T-cell (primary cell): ENCODE data around the gene ABCG1. TPM values are rescaled to one million over a fixed set of nuclear protein-coding genes. Genes with fewer than 3 reads are reported as not detected.

Experiments
- ATAC-seq, 4 experiments: fragments of 200-7000 bp in 3 of 4; fragments of 150-1000 bp in 1 of 4; cut with Tn5 transposase; replicated peaks in 1 of 4; 1 replicate in 3 of 4; 2 replicates in 1 of 4; pipeline ENCODE4 v1.10.0; 2021; ENCODE audit warnings: moderate library complexity in 3 of 4, mild to moderate bottlenecking in 2 of 4, moderate number of reproducible peaks in 1 of 4
- CTCF ChIA-PET, 2 donors: fragments of 300-600 bp; sonication (Branson Sonifier 250); formaldehyde crosslinking; loops; one replicate each; lab custom pipeline; 2022; ENCODE audit warnings: antibody characterized with exemption in 2 of 2; lab: Charles Lee
- POLR2A ChIA-PET, 2 donors: fragments of 300-600 bp; sonication (Branson Sonifier 250); formaldehyde crosslinking; loops; one replicate each; lab custom pipeline; 2022; ENCODE audit warnings: antibody characterized with exemption in 2 of 2; lab: Charles Lee
- DNase-seq, 35 experiments: peaks; one replicate each; pipeline versions ENCODE4 v3.0.0 to v3.0.0-alpha.2; 2013 to 2023
- H3K27ac ChIP-seq: one replicate; pipeline ENCODE4 v1.5.1; 2013; ENCODE audit warnings: low read length
- H3K27me3 ChIP-seq, 2 experiments: replicated peaks in 1 of 2; 1 replicate in 1 of 2; 2 replicates in 1 of 2; pipeline versions ENCODE4 v1.6.1 to v1.7.0; 2013; ENCODE audit warnings: low read length in 1 of 2, mixed read lengths in 1 of 2; ENCODE audit not compliant: control insufficient read depth in 2 of 2, insufficient read depth in 2 of 2; ENCODE audit errors: extremely low read depth in 1 of 2
- H3K36me3 ChIP-seq, 2 donors: 1 replicate in 1 of 2; 2 replicates in 1 of 2; pipeline versions ENCODE4 v1.6.1 to v1.7.0; 2013; ENCODE audit warnings: low read length in 1 of 2; ENCODE audit not compliant: control insufficient read depth in 2 of 2, insufficient read depth in 1 of 2; ENCODE audit errors: extremely low read depth in 1 of 2
- H3K4me1 ChIP-seq, 2 experiments: 1 replicate in 1 of 2; 2 replicates in 1 of 2; pipeline versions ENCODE4 v1.6.1 to v1.7.0; 2013; ENCODE audit warnings: low read length in 2 of 2, mixed read lengths in 1 of 2; ENCODE audit not compliant: insufficient read depth in 2 of 2, control insufficient read depth in 1 of 2; ENCODE audit errors: extremely low read depth in 1 of 2
- H3K4me3 ChIP-seq, 2 donors: 1 replicate in 1 of 2; 2 replicates in 1 of 2; pipeline versions ENCODE4 v1.5.1 to v1.7.0; 2013; ENCODE audit warnings: mild to moderate bottlenecking in 2 of 2, low read length in 1 of 2, moderate library complexity in 1 of 2; ENCODE audit not compliant: control insufficient read depth in 1 of 2; ENCODE audit errors: extremely low read depth in 1 of 2
- H3K9me3 ChIP-seq: 2 replicates; pipeline ENCODE4 v1.7.0; 2013
- H3K27ac Mint-ChIP-seq, 2 donors: one replicate each; pipeline ENCODE4 v1.8.0; 2020 to 2021; ENCODE audit warnings: mild to moderate bottlenecking in 2 of 2, mixed read lengths in 2 of 2
- H3K27me3 Mint-ChIP-seq, 2 donors: one replicate each; pipeline ENCODE4 v1.8.0; 2021 to 2022; ENCODE audit warnings: mixed read lengths in 2 of 2
- H3K36me3 Mint-ChIP-seq: one replicate; pipeline ENCODE4 v1.8.0; 2021; ENCODE audit warnings: mixed read lengths
- H3K4me1 Mint-ChIP-seq, 3 donors: one replicate each; pipeline ENCODE4 v1.8.0; 2020 to 2022; ENCODE audit warnings: mixed read lengths in 3 of 3, mild to moderate bottlenecking in 1 of 3
- H3K4me3 Mint-ChIP-seq, 3 donors: one replicate each; pipeline ENCODE4 v1.8.0; 2020 to 2022; ENCODE audit warnings: mild to moderate bottlenecking in 3 of 3, mixed read lengths in 3 of 3, moderate library complexity in 3 of 3
- H3K9me3 Mint-ChIP-seq, 3 donors: one replicate each; pipeline ENCODE4 v1.8.0; 2020 to 2022; ENCODE audit warnings: mixed read lengths in 3 of 3
- WGBS: methylation state at CpG from one replicate; pipeline ENCODE4 v1.1.5; 2013; ENCODE audit warnings: missing lambda C conversion rate; ENCODE audit not compliant: insufficient coverage; 5-methylcytosine and 5-hydroxymethylcytosine counted together
- total RNA-seq, 35 experiments: library from RNA in 6 of 35; stranded (reverse) in 6 of 35; fragments of 120-200 nt in 1 of 35; gene quantifications; one replicate each; pipeline versions ENCODE4 v1.2.1 to v1.2.4 and lab custom pipeline; 2013 to 2026

ABCG1 gene
- total RNA-seq, 5 donors from 2014 or later (not counting 1 experiment from before 2014, with no cell fraction given), result 4.1 to 51.1 (median 6.2) TPM

DNA sequence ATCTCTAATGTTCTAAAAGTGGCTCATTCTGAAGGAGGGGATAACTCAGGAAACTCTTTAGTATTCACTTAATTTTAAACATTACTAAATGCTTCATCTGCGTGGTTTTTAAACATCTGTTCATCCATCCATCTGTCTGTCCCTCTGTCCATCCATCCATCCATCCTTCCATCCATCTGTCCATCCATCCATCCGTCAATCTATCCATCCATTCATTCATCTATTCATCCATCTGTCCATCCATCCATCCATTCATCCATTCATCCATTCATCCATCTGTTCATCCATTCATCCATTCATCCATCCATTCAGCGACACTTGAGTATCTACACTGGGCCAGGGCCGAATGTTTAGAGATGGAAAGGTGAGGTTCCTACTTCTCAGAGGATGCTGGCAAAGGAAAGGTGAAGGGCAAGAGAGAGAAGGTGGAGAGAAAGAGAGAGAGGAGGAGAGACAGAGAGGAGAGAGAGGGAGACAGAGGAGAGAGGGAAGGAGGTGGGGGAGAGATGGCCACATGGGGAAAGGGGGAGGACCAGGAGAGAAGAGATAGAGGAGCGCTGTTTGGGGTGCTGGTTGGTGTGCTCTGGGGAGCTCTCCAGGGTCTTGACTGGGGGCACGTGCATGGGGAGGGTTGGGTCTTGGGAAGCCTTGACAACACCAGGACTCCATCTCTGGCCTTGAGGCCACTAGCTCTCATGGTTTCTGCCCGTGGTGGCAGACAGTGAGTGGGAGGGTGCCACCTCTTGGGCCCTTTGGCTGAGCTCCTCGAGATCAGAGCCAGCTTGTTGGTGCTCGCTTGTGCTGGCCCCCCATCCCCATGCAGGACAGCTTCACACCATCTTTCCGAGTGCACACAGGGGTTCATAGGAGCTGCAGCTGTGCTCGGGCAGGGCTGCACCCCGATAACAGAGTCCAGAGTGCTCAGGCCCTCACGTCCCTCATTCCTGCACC lies 45.6 kb downstream of the ABCG1 start:
- H3K4me3 Mint-ChIP-seq, result no peak overlapping the region
- no peak overlapping the region for H3K27ac Mint-ChIP-seq
- no peaks in the 10 kb centered on the region for H3K27me3 ChIP-seq
- H3K4me1 ChIP-seq, result peaks cover 29 to 34% of the 10 kb centered on the region in 2 experiments
- no peak overlapping the region for H3K27ac ChIP-seq
- no peak for ATAC-seq
- DNase-seq, result no peak
- POLR2A ChIA-PET, result no interaction called here
- peaks cover 0 to 11% of the 10 kb centered on the region in 2 donors for H3K36me3 ChIP-seq
- H3K4me3 ChIP-seq, result no peak overlapping the region
- H3K9me3 Mint-ChIP-seq, result no peaks in the 10 kb centered on the region
- CTCF ChIA-PET, result interaction anchor here in 1 of 2 donors (0.6 kb wide), 1 partner anchor 52 kb away, joined by 3 read pairs; no protein-coding TSS in a partner anchor
- H3K36me3 Mint-ChIP-seq, result peaks cover 8% of the 10 kb centered on the region
- WGBS, result 77% methylated on average over 9 of the region's 13 CpGs
- H3K4me1 Mint-ChIP-seq, result peaks cover 32 to 51% (median 43%) of the 10 kb centered on the region in 3 donors
- H3K27me3 Mint-ChIP-seq, result no peaks in the 10 kb centered on the region
- no peaks in the 10 kb centered on the region for H3K9me3 ChIP-seq

GRCh38 chr21:42265231-42265812 lies 46.4 kb downstream of the ABCG1 start:
- 71% methylated on average over 8 of the region's 12 CpGs for WGBS
- peaks cover 31 to 35% of the 10 kb centered on the region in 2 experiments for H3K4me1 ChIP-seq
- no peak for DNase-seq
- ChIA-PET CTCF (interaction anchor here in 1 of 2 donors (0.6 kb wide), 1 partner anchor 53 kb away, joined by 3 read pairs; no protein-coding TSS in a partner anchor), POLR2A (no interaction called here)
- ATAC-seq, result no peak
- H3K4me3 Mint-ChIP-seq, result no peak overlapping the region
- peaks cover 35 to 56% (median 46%) of the 10 kb centered on the region in 3 donors for H3K4me1 Mint-ChIP-seq
- peaks cover 8% of the 10 kb centered on the region for H3K36me3 Mint-ChIP-seq
- H3K27me3 ChIP-seq, result no peaks in the 10 kb centered on the region
- no peaks in the 10 kb centered on the region for H3K9me3 ChIP-seq
- H3K36me3 ChIP-seq, result peaks cover 0 to 11% of the 10 kb centered on the region in 2 donors
- H3K9me3 Mint-ChIP-seq, result no peaks in the 10 kb centered on the region
- no peak overlapping the region for H3K4me3 ChIP-seq
- H3K27ac Mint-ChIP-seq, result no peak overlapping the region
- H3K27ac ChIP-seq, result no peak overlapping the region
- no peaks in the 10 kb centered on the region for H3K27me3 Mint-ChIP-seq

DNA sequence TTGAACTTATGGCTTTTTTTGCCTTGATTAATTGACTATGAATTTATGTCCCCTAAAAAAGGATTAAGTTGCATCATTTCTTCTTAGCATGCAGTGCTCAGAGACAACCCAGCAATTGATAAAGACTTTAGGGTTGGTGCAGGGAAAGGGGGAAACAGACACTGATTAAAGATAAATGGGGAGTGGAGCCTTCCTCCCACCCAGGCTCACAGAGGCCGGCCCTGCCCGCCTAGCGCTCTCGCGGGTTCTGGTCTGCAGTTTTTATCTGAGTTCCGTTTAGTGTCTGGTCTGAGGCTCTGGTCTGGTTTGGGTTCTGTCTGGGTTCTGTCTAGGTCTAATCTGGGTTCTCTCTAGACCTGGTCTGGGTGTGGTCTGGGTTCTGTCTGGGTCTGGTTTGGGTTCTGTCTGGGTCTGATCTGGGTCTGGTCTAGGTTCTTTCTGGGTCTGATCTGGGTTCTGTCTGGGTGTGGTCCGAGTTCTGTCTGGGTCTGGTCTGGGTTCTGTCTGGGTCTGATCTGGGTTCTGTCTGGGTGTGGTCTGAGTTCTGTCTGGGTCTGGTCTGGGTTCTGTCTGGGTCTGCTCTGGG lies 48.1 kb downstream of the ABCG1 start:
- DNase-seq (no peak), ATAC-seq (peak in 1 of 4 experiments; percentile 5)
- CTCF ChIA-PET, result no interaction called here
- no peaks in the 10 kb centered on the region for H3K27me3 ChIP-seq
- WGBS, result 60% methylated on average over 1 of the region's 7 CpGs
- no peaks in the 10 kb centered on the region for H3K9me3 Mint-ChIP-seq
- POLR2A ChIA-PET, result no interaction called here
- H3K4me1 ChIP-seq, result peaks cover 31 to 35% of the 10 kb centered on the region in 2 experiments
- H3K36me3 ChIP-seq, result peaks cover 0 to 8% of the 10 kb centered on the region in 2 donors
- peaks cover 35 to 56% (median 47%) of the 10 kb centered on the region in 3 donors for H3K4me1 Mint-ChIP-seq
- no peaks in the 10 kb centered on the region for H3K27me3 Mint-ChIP-seq
- H3K27ac Mint-ChIP-seq, result peak overlapping the region; percentile 22 to 80
- peaks cover 14% of the 10 kb centered on the region for H3K36me3 Mint-ChIP-seq
- H3K4me3 ChIP-seq, result no peak overlapping the region
- no peaks in the 10 kb centered on the region for H3K9me3 ChIP-seq
- peak overlapping the region in 1 of 3 donors; percentile 75 for H3K4me3 Mint-ChIP-seq
- no peak overlapping the region for H3K27ac ChIP-seq

GRCh38 chr21:42269386-42269785 lies 50.4 kb downstream of the ABCG1 start:
- Histone ChIP-seq H3K27me3 (no peaks in the 10 kb centered on the region), H3K4me1 (peaks cover 31 to 35% of the 10 kb centered on the region in 2 experiments), H3K4me3 (no peak overlapping the region), H3K27ac (no peak overlapping the region), H3K9me3 (no peaks in the 10 kb centered on the region), H3K36me3 (peaks cover 7 to 29% of the 10 kb centered on the region in 2 donors)
- DNase-seq (no peak), ATAC-seq (peak in 1 of 4 experiments; percentile 37)
- POLR2A ChIA-PET, result no interaction called here
- H3K9me3 Mint-ChIP-seq, result no peaks in the 10 kb centered on the region
- H3K27me3 Mint-ChIP-seq, result no peaks in the 10 kb centered on the region
- peaks cover 31 to 47% (median 41%) of the 10 kb centered on the region in 3 donors for H3K4me1 Mint-ChIP-seq
- peaks cover 11% of the 10 kb centered on the region for H3K36me3 Mint-ChIP-seq
- H3K27ac Mint-ChIP-seq, result peak overlapping the region; percentile 50 to 82
- 83% methylated on average over 10 of the region's 10 CpGs for WGBS
- H3K4me3 Mint-ChIP-seq, result peak overlapping the region in 1 of 3 donors; percentile 62
- CTCF ChIA-PET, result interaction anchor here (0.7 to 2.1 kb wide), 4 partner anchors 9 to 124 kb away, joined by 3 to 8 read pairs (median 4); no protein-coding TSS in a partner anchor

- no peak overlapping the region for H3K4me3 Mint-ChIP-seq
- H3K27me3 ChIP-seq, result no peaks in the 10 kb centered on the region
- DNase-seq (no peak), ATAC-seq (no peak)
- H3K4me1 Mint-ChIP-seq, result peaks cover 31 to 38% (median 36%) of the 10 kb centered on the region in 3 donors
- no peak overlapping the region for H3K4me3 ChIP-seq
- 96% methylated on average over 4 of the region's 6 CpGs for WGBS
- POLR2A ChIA-PET, result no interaction called here
- no peaks in the 10 kb centered on the region for H3K9me3 Mint-ChIP-seq
- H3K27ac ChIP-seq, result no peak overlapping the region
- H3K36me3 Mint-ChIP-seq, result peaks cover 17% of the 10 kb centered on the region
- H3K4me1 ChIP-seq, result peaks cover 31 to 32% of the 10 kb centered on the region in 2 experiments
- peak overlapping the region in 1 of 2 donors; percentile 58 for H3K27ac Mint-ChIP-seq
- no peaks in the 10 kb centered on the region for H3K27me3 Mint-ChIP-seq
- CTCF ChIA-PET, result interaction anchor here in 1 of 2 donors (1.0 kb wide), 1 partner anchor 12 kb away, joined by 4 read pairs; no protein-coding TSS in a partner anchor
- peaks cover 14 to 39% of the 10 kb centered on the region in 2 donors for H3K36me3 ChIP-seq
- no peaks in the 10 kb centered on the region for H3K9me3 ChIP-seq
These were observed 52.1 kb downstream of the ABCG1 start for GRCh38 chr21:42271065-42271464.
